ENCODE results near the gene CIP2A. TPM values are rescaled to one million over a fixed set of nuclear protein-coding genes. Genes with fewer than 3 reads are reported as not detected.

The CIP2A gene
- total RNA-seq, 1 donor from 2014 or later, result 49.7 TPM

GRCh38 chr3:108525256-108525655, 64.0 kb downstream of the CIP2A start:
- intact Hi-C loops (cut with micrococcal nuclease), result no loop called here
- H3K4me3 Mint-ChIP-seq, result no peak overlapping the region
- DNase-seq (ENCODE audit: low spot score), result no peak
- H3K4me1 Mint-ChIP-seq (ENCODE audit: low read depth), result no peaks in the 10 kb centered on the region
- H3K36me3 Mint-ChIP-seq (ENCODE audit: low read depth), result no peaks in the 10 kb centered on the region
- no peaks in the 10 kb centered on the region for H3K9me3 Mint-ChIP-seq
- no peak overlapping the region for H3K27ac Mint-ChIP-seq
- peaks cover 17% of the 10 kb centered on the region for H3K27me3 Mint-ChIP-seq (ENCODE audit: insufficient read depth)

GRCh38 chr3:108524537-108524936, 64.7 kb downstream of the CIP2A start:
- Mint-ChIP-seq H3K36me3 (ENCODE audit: low read depth) (no peaks in the 10 kb centered on the region), H3K27ac (no peak overlapping the region), H3K4me3 (no peak overlapping the region), H3K27me3 (ENCODE audit: insufficient read depth) (peaks cover 12% of the 10 kb centered on the region), H3K4me1 (ENCODE audit: low read depth) (no peaks in the 10 kb centered on the region), H3K9me3 (no peaks in the 10 kb centered on the region)
- no peak for DNase-seq (ENCODE audit: low spot score)
- intact Hi-C loops (cut with micrococcal nuclease), result no loop called here

- no peak for DNase-seq (ENCODE audit: low spot score)
- Mint-ChIP-seq H3K36me3 (ENCODE audit: low read depth) (no peaks in the 10 kb centered on the region), H3K27me3 (ENCODE audit: insufficient read depth) (peaks cover 17% of the 10 kb centered on the region), H3K9me3 (no peaks in the 10 kb centered on the region), H3K4me3 (no peak overlapping the region), H3K27ac (no peak overlapping the region), H3K4me1 (ENCODE audit: low read depth) (no peaks in the 10 kb centered on the region)
- intact Hi-C loops (cut with micrococcal nuclease), result no loop called here
These were observed 70.3 kb downstream of the CIP2A start for GRCh38 chr3:108518895-108519294.

GRCh38 chr3:108516881-108517280, 72.4 kb downstream of the CIP2A start:
- Mint-ChIP-seq H3K27ac (no peak overlapping the region), H3K36me3 (ENCODE audit: low read depth) (no peaks in the 10 kb centered on the region), H3K27me3 (ENCODE audit: insufficient read depth) (peaks cover 15% of the 10 kb centered on the region), H3K9me3 (no peaks in the 10 kb centered on the region), H3K4me3 (no peak overlapping the region), H3K4me1 (ENCODE audit: low read depth) (no peaks in the 10 kb centered on the region)
- no peak for DNase-seq (ENCODE audit: low spot score)
- intact Hi-C loops (cut with micrococcal nuclease), result no loop called here

GRCh38 chr3:108513961-108514360, 75.3 kb downstream of the CIP2A start:
- H3K4me1 Mint-ChIP-seq (ENCODE audit: low read depth), result no peaks in the 10 kb centered on the region
- no peaks in the 10 kb centered on the region for H3K36me3 Mint-ChIP-seq (ENCODE audit: low read depth)

GRCh38 chr3:108512671-108513070, 76.6 kb downstream of the CIP2A start:
- H3K36me3 Mint-ChIP-seq (ENCODE audit: low read depth), result no peaks in the 10 kb centered on the region
- H3K27ac Mint-ChIP-seq, result no peak overlapping the region
- H3K9me3 Mint-ChIP-seq, result no peaks in the 10 kb centered on the region
- peaks cover 7% of the 10 kb centered on the region for H3K27me3 Mint-ChIP-seq (ENCODE audit: insufficient read depth)
- H3K4me1 Mint-ChIP-seq (ENCODE audit: low read depth), result no peaks in the 10 kb centered on the region
- no peak for DNase-seq (ENCODE audit: low spot score)
- H3K4me3 Mint-ChIP-seq, result no peak overlapping the region
- intact Hi-C loops (cut with micrococcal nuclease), result no loop called here

More at GRCh38 chr3:108513961-108514360, 75.3 kb downstream of the CIP2A start:
- Mint-ChIP-seq H3K4me3 (no peak overlapping the region), H3K27me3 (ENCODE audit: insufficient read depth) (peaks cover 7% of the 10 kb centered on the region), H3K27ac (no peak overlapping the region), H3K9me3 (no peaks in the 10 kb centered on the region)
- intact Hi-C loops (cut with micrococcal nuclease), result no loop called here
- no peak for DNase-seq (ENCODE audit: low spot score)

- Mint-ChIP-seq H3K36me3 (ENCODE audit: low read depth) (no peaks in the 10 kb centered on the region), H3K27ac (no peak overlapping the region), H3K4me3 (no peak overlapping the region), H3K4me1 (ENCODE audit: low read depth) (no peaks in the 10 kb centered on the region), H3K9me3 (no peaks in the 10 kb centered on the region), H3K27me3 (ENCODE audit: insufficient read depth) (peaks cover 4% of the 10 kb centered on the region)
- intact Hi-C loops (cut with micrococcal nuclease), result no loop called here
- DNase-seq (ENCODE audit: low spot score), result no peak
These were observed 77.7 kb downstream of the CIP2A start for GRCh38 chr3:108511490-108511889.

- DNase-seq (ENCODE audit: low spot score), result no peak
- no peak overlapping the region for H3K4me3 Mint-ChIP-seq
- H3K4me1 Mint-ChIP-seq (ENCODE audit: low read depth), result no peaks in the 10 kb centered on the region
- peaks cover 5% of the 10 kb centered on the region for H3K27me3 Mint-ChIP-seq (ENCODE audit: insufficient read depth)
- no peak overlapping the region for H3K27ac Mint-ChIP-seq
- intact Hi-C loops (cut with micrococcal nuclease), result no loop called here
- no peaks in the 10 kb centered on the region for H3K36me3 Mint-ChIP-seq (ENCODE audit: low read depth)
- H3K9me3 Mint-ChIP-seq, result no peaks in the 10 kb centered on the region
These were observed 78.2 kb downstream of the CIP2A start for GRCh38 chr3:108511055-108511454.

GRCh38 chr3:108510496-108510895, 78.7 kb downstream of the CIP2A start, which contains the start of gene MYH15:
Gene MYH15, minus strand, starts transcription at chr3:108510596. Its CDS starts 66 bp downstream, at chr3:108510530.
- Mint-ChIP-seq H3K27ac (no peak within 1 kb of the TSS), H3K27me3 (ENCODE audit: insufficient read depth) (peaks cover 7% of the 10 kb centered on the region), H3K4me3 (no peak within 1 kb of the TSS), H3K4me1 (ENCODE audit: low read depth) (no peaks in the 10 kb centered on the region), H3K36me3 (ENCODE audit: low read depth) (no peaks in the 10 kb centered on the region), H3K9me3 (no peaks in the 10 kb centered on the region)
- no peak for DNase-seq (ENCODE audit: low spot score)
- intact Hi-C loops (cut with micrococcal nuclease), result no loop called here

GRCh38 chr3:108509871-108510270, 79.4 kb downstream of the CIP2A start:
- peaks cover 6% of the 10 kb centered on the region for H3K27me3 Mint-ChIP-seq (ENCODE audit: insufficient read depth)
- intact Hi-C loops (cut with micrococcal nuclease), result no loop called here
- no peak for DNase-seq (ENCODE audit: low spot score)
- H3K4me1 Mint-ChIP-seq (ENCODE audit: low read depth), result no peaks in the 10 kb centered on the region
- no peak overlapping the region for H3K4me3 Mint-ChIP-seq
- H3K36me3 Mint-ChIP-seq (ENCODE audit: low read depth), result no peaks in the 10 kb centered on the region
- H3K9me3 Mint-ChIP-seq, result no peaks in the 10 kb centered on the region
- H3K27ac Mint-ChIP-seq, result no peak overlapping the region

GRCh38 chr3:108509263-108509662, 80.0 kb downstream of the CIP2A start:
- intact Hi-C loops (cut with micrococcal nuclease), result no loop called here
- Mint-ChIP-seq H3K27me3 (ENCODE audit: insufficient read depth) (peaks cover 6% of the 10 kb centered on the region), H3K36me3 (ENCODE audit: low read depth) (no peaks in the 10 kb centered on the region), H3K27ac (no peak overlapping the region), H3K9me3 (no peaks in the 10 kb centered on the region), H3K4me3 (no peak overlapping the region), H3K4me1 (ENCODE audit: low read depth) (no peaks in the 10 kb centered on the region)
- DNase-seq (ENCODE audit: low spot score), result no peak

GRCh38 chr3:108507902-108508301, 81.3 kb downstream of the CIP2A start:
- H3K36me3 Mint-ChIP-seq (ENCODE audit: low read depth), result no peaks in the 10 kb centered on the region
- H3K27ac Mint-ChIP-seq, result no peak overlapping the region
- intact Hi-C loops (cut with micrococcal nuclease), result no loop called here
- H3K4me1 Mint-ChIP-seq (ENCODE audit: low read depth), result no peaks in the 10 kb centered on the region
- H3K4me3 Mint-ChIP-seq, result no peak overlapping the region
- H3K9me3 Mint-ChIP-seq, result no peaks in the 10 kb centered on the region
- peaks cover 6% of the 10 kb centered on the region for H3K27me3 Mint-ChIP-seq (ENCODE audit: insufficient read depth)
- DNase-seq (ENCODE audit: low spot score), result no peak

GRCh38 chr3:108505811-108506210, 83.4 kb downstream of the CIP2A start:
- no peaks in the 10 kb centered on the region for H3K4me1 Mint-ChIP-seq (ENCODE audit: low read depth)
- intact Hi-C loops (cut with micrococcal nuclease), result no loop called here
- peaks cover 8% of the 10 kb centered on the region for H3K27me3 Mint-ChIP-seq (ENCODE audit: insufficient read depth)
- H3K27ac Mint-ChIP-seq, result no peak overlapping the region
- H3K36me3 Mint-ChIP-seq (ENCODE audit: low read depth), result no peaks in the 10 kb centered on the region
- H3K9me3 Mint-ChIP-seq, result no peaks in the 10 kb centered on the region
- no peak for DNase-seq (ENCODE audit: low spot score)
- no peak overlapping the region for H3K4me3 Mint-ChIP-seq

GRCh38 chr3:108503722-108504121, 85.5 kb downstream of the CIP2A start:
- no peak overlapping the region for H3K4me3 Mint-ChIP-seq
- H3K4me1 Mint-ChIP-seq (ENCODE audit: low read depth), result no peaks in the 10 kb centered on the region
- H3K36me3 Mint-ChIP-seq (ENCODE audit: low read depth), result no peaks in the 10 kb centered on the region
- DNase-seq (ENCODE audit: low spot score), result no peak
- H3K27me3 Mint-ChIP-seq (ENCODE audit: insufficient read depth), result peaks cover 8% of the 10 kb centered on the region
- no peak overlapping the region for H3K27ac Mint-ChIP-seq
- H3K9me3 Mint-ChIP-seq, result no peaks in the 10 kb centered on the region
- intact Hi-C loops (cut with micrococcal nuclease), result no loop called here
